ENCODE measurements around the gene SLC2A9.

SLC2A9 gene

DNA sequence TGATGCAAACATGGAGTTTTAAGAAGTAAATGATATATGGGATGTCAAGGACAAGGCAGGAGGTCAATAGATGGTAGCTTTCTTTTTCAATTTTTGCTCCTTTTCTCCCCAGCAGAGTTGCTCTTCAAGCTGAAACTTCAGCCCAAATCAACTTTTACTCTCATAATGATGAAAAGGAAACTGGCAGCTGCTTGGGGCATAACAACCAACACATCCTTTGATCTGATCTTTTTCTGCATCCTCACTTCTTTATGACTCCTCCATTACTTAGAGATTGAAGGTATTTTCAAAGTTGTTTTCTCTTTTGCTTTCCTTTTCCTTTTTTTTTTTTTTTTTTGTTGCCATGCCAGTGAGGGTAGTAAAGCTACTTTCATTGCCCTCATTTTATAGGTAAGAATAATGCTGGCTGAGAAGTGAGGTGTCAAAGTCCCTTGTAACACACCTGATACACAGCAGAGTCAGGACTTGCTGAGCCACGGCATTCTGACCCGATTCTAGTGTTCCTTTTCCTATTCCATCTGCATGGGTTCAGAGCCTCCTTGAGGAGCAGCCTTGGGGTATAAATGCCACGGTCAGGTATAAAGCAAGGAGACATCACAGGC is 26.9 kb downstream of the SLC2A9 start:
- TF ChIP-seq, protein P1, sequence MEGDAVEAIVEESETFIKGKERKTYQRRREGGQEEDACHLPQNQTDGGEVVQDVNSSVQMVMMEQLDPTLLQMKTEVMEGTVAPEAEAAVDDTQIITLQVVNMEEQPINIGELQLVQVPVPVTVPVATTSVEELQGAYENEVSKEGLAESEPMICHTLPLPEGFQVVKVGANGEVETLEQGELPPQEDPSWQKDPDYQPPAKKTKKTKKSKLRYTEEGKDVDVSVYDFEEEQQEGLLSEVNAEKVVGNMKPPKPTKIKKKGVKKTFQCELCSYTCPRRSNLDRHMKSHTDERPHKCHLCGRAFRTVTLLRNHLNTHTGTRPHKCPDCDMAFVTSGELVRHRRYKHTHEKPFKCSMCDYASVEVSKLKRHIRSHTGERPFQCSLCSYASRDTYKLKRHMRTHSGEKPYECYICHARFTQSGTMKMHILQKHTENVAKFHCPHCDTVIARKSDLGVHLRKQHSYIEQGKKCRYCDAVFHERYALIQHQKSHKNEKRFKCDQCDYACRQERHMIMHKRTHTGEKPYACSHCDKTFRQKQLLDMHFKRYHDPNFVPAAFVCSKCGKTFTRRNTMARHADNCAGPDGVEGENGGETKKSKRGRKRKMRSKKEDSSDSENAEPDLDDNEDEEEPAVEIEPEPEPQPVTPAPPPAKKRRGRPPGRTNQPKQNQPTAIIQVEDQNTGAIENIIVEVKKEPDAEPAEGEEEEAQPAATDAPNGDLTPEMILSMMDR (IDR thresholded peaks at IDR 0.05; ENCODE audit: control insufficient read depth, insufficient read depth, low read depth, low read length, missing control alignments): no peak
- DNase-seq (ENCODE audit: low read depth): no peak
- H3K4me3 ChIP-seq (ENCODE audit: control insufficient read depth, low read depth, low read length): no peak overlapping the region

DNA sequence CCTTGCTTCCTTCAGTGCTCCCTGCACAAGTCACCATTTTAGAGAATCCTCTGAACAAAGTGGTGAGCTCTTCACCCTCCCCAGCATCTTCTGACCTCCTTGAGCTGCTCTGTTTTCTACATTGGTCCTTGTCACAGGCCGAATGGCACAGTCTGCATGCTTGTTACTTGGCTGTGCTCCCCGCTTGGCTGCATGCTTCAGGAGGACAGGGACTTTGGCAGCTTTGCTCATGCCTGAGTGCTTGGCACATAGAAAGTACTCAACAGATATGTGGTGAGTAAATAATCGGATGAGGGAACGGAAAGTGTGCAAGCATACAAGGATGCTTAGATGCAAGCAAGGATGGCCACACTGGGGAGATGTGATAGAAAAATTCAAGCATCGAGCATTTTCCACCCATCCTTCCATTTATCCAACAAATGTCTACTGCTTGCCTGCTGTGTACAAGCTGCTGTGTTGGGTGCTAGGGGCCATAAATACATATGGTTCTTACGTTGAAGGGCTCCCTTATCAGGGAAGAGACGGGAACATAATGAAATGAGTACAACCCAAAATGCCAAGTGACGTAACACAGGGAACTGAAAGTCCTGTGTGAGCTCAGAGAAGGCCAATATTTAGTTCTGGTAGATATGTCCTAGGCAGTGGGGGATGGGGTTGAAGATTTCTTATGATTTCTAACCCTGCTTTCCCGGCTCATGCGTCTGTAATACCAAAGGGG is 31.2 kb downstream of the SLC2A9 start:
- TF ChIP-seq, protein P1 (IDR thresholded peaks at IDR 0.05; ENCODE audit: control insufficient read depth, insufficient read depth, low read depth, low read length, missing control alignments): no peak
- H3K4me3 ChIP-seq (ENCODE audit: control insufficient read depth, low read depth, low read length): no peak overlapping the region
- no peak for DNase-seq (ENCODE audit: low read depth)

DNA sequence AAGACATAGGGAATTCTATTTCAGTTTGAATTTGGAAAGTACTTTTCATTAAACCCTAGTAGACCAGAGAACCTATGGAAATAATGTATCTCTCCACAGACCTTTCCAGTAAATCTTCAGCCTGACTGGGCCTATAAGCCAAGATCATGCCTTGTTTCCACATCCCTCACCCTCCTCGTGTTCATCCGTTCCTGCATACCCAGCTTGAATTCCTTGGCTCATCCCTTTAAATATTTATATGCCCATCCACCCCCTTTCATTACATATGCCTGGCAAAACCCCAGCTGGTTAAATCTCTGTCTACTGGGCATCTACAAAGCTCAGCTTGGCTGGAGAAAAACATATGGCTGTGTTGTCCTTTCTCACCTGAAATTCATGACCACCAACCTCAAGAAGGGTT is 32.4 kb downstream of the SLC2A9 start:
- DNase-seq (ENCODE audit: low read depth): no peak
- H3K4me3 ChIP-seq (ENCODE audit: control insufficient read depth, low read depth, low read length): no peak overlapping the region
- TF ChIP-seq, protein P1 (IDR thresholded peaks at IDR 0.05; ENCODE audit: control insufficient read depth, insufficient read depth, low read depth, low read length, missing control alignments): no peak

DNA sequence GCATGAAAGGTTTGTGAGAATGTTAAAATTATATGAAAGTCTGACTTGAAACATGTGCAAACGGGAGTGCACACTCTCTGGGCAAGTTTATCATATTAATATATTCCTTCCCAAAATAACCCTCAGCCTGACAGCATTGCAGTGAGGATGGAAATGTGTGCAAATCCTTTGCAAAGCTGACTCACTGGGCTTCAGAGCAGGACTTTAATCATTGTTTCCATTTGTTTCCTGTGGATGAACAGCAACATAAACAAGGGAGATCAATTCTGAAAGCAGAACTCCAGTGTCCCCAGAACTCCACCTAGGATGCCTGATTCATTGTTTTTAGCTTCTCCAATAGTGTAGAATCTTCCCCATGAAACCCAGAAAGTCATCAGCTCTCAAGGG is 32.9 kb downstream of the SLC2A9 start:
- DNase-seq (ENCODE audit: low read depth): no peak
- no peak overlapping the region for H3K4me3 ChIP-seq (ENCODE audit: control insufficient read depth, low read depth, low read length)
- TF ChIP-seq, protein P1 (IDR thresholded peaks at IDR 0.05; ENCODE audit: control insufficient read depth, insufficient read depth, low read depth, low read length, missing control alignments): no peak

DNA sequence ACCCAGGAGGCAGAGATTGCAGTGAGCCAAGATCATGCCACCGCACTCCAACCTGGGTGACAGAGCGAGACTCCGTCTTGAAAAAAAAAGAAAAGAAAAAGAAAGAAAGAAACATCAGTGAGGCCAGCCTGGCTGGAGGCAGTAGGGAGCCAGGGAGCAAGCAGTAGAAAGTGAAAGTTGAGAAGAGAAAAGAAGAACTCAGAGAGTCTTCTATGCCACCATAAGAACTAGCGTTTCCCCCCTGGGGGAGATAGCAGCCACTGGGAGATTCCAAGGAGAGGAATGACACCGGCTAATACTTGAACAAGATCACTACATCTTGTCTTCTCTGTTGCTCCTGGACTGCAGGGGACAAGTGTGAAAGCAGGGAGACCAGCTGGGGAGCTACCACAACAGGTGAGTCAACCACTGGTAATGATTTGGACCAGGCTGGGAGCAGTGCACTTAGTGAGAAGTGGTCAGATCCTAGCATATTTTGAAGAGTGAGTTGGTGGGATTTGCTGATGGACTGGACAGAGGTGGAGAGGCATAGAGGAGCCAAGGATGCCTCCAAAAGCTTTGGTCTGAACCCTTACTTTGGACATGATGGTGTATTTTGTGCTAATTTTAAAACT is 33.4 kb downstream of the SLC2A9 start:
- H3K4me3 ChIP-seq (ENCODE audit: control insufficient read depth, low read depth, low read length): no peak overlapping the region
- TF ChIP-seq, protein P1 (IDR thresholded peaks at IDR 0.05; ENCODE audit: control insufficient read depth, insufficient read depth, low read depth, low read length, missing control alignments): no peak
- DNase-seq (ENCODE audit: low read depth): no peak

DNA sequence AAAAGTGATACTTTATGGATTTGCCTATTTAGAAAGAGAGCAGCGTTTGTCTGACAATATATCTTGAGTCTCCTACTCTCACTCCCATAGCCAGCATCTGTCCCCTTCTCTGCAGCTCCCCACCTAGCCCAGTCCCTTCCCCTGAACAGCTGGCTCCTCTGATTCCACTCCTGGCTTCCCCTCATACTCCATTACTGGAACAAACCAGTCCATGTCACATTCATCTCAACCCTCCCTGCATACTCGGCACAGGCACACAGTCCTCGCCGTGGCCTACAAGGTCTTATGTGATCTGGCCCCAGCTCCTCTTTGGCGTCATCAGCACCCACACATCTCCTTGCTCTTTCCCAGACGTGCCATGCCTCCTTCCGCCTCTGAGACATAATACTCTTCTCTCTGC is 36.7 kb downstream of the SLC2A9 start:
- no peak for DNase-seq (ENCODE audit: low read depth)
- TF ChIP-seq, protein P1 (IDR thresholded peaks at IDR 0.05; ENCODE audit: control insufficient read depth, insufficient read depth, low read depth, low read length, missing control alignments): no peak
- no peak overlapping the region for H3K4me3 ChIP-seq (ENCODE audit: control insufficient read depth, low read depth, low read length)

Measured in AG09309 (cell line).